ENCODE data around the gene ENTPD2. TPM values are rescaled to one million over a fixed set of nuclear protein-coding genes. Genes with fewer than 3 reads are reported as not detected.
"Not testable (repeated sequence)": the region's sequence is repeated elsewhere in the genome, so short reads cannot be mapped to it uniquely, and the experiment has no call there.

Gene ENTPD2
- total RNA-seq, 2 donors from 2014 or later: 0.39 to 0.69 TPM

- not testable (repeated sequence) for H3K4me1 Mint-ChIP-seq; ATAC-seq (replicated peaks); H3K4me3 Mint-ChIP-seq
These were observed 8.9 kb upstream of the ENTPD2 start for GRCh38 chr9:137062798-137063197.

GRCh38 chr9:137062384-137062783 is 8.5 kb upstream of the ENTPD2 start:
- ATAC-seq (replicated peaks): no peak
- no peaks in the 10 kb centered on the region for H3K4me1 Mint-ChIP-seq
- no peak overlapping the region for H3K4me3 Mint-ChIP-seq
- no peaks in the 10 kb centered on the region for H3K27me3 Mint-ChIP-seq
- no peak overlapping the region for H3K27ac Mint-ChIP-seq
- H3K9me3 Mint-ChIP-seq: no peaks in the 10 kb centered on the region
- H3K36me3 Mint-ChIP-seq (ENCODE audit: low read depth): no peaks in the 10 kb centered on the region

More at GRCh38 chr9:137062798-137063197, 8.9 kb upstream of the ENTPD2 start:
- H3K9me3 Mint-ChIP-seq; H3K27me3 Mint-ChIP-seq; H3K27ac Mint-ChIP-seq; H3K36me3 Mint-ChIP-seq (ENCODE audit: low read depth): not testable (repeated sequence)

- no peaks in the 10 kb centered on the region for H3K4me1 Mint-ChIP-seq
- no peaks in the 10 kb centered on the region for H3K9me3 Mint-ChIP-seq
- no peaks in the 10 kb centered on the region for H3K27me3 Mint-ChIP-seq
- no peak overlapping the region for H3K27ac Mint-ChIP-seq
- no peaks in the 10 kb centered on the region for H3K36me3 Mint-ChIP-seq (ENCODE audit: low read depth)
- H3K4me3 Mint-ChIP-seq: no peak overlapping the region
- no peak for ATAC-seq (replicated peaks)
These were observed 4.8 kb upstream of the ENTPD2 start for GRCh38 chr9:137058521-137059234.

- no peak for ATAC-seq (replicated peaks)
- Mint-ChIP-seq H3K36me3 (ENCODE audit: low read depth) (no peaks in the 10 kb centered on the region), H3K4me1 (no peaks in the 10 kb centered on the region), H3K27me3 (no peaks in the 10 kb centered on the region), H3K9me3 (no peaks in the 10 kb centered on the region), H3K27ac (no peak overlapping the region), H3K4me3 (no peak overlapping the region)
These were observed 3.7 kb upstream of the ENTPD2 start for GRCh38 chr9:137057545-137057944.

DNA sequence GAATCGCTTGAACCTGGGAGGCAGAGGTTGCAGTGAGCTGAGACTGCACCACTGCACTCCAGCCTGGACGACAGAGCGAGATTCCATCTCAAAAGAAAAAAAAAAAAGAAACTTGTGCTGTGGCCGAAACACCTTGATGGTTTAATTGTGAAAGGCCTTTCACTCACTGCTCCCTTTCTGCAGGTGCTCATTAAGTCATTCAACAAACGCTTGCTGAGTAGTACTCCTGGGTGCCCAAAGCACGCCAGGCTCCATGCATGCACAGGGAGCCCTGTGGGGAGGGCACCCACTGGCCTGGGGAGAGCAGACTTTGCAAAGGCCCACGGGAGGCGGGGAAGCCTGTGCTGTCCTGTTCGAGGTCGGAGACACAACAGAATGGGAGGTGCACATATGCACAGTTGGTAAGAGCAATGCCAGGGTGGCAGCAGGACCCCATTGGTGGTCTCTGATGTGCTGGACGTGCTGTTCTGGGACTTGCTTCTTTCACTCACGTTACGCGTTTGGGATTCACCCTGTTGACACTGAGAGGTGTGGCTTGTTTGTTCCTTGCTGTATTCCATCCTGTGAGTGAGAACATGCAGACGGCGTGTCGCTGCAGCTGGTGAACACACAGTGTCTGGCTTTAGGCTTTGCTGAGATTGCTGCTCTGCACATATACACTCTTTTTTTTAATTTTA is 3.0 kb upstream of the ENTPD2 start:
- no peaks in the 10 kb centered on the region for H3K9me3 Mint-ChIP-seq
- no peaks in the 10 kb centered on the region for H3K36me3 Mint-ChIP-seq (ENCODE audit: low read depth)
- H3K27ac Mint-ChIP-seq: no peak overlapping the region
- H3K27me3 Mint-ChIP-seq: no peaks in the 10 kb centered on the region
- no peak for ATAC-seq (replicated peaks)
- H3K4me3 Mint-ChIP-seq: no peak overlapping the region
- no peaks in the 10 kb centered on the region for H3K4me1 Mint-ChIP-seq

GRCh38 chr9:137055385-137056364 is 1.8 kb upstream of the ENTPD2 start:
- no peak for ATAC-seq (replicated peaks)

GRCh38 chr9:137054932-137055384 is 1.1 kb upstream of the ENTPD2 start:
- no peak overlapping the region for H3K27ac Mint-ChIP-seq
- no peaks in the 10 kb centered on the region for H3K4me1 Mint-ChIP-seq
- ATAC-seq (replicated peaks): no peak
- no peaks in the 10 kb centered on the region for H3K36me3 Mint-ChIP-seq (ENCODE audit: low read depth)
- H3K27me3 Mint-ChIP-seq: peaks cover 2% of the 10 kb centered on the region
- no peak overlapping the region for H3K4me3 Mint-ChIP-seq
- H3K9me3 Mint-ChIP-seq: no peaks in the 10 kb centered on the region

More at GRCh38 chr9:137055385-137056364, 1.8 kb upstream of the ENTPD2 start:
- no peak overlapping the region for H3K27ac Mint-ChIP-seq
- no peaks in the 10 kb centered on the region for H3K9me3 Mint-ChIP-seq
- H3K36me3 Mint-ChIP-seq (ENCODE audit: low read depth): no peaks in the 10 kb centered on the region
- no peaks in the 10 kb centered on the region for H3K4me1 Mint-ChIP-seq
- no peaks in the 10 kb centered on the region for H3K27me3 Mint-ChIP-seq
- no peak overlapping the region for H3K4me3 Mint-ChIP-seq

DNA sequence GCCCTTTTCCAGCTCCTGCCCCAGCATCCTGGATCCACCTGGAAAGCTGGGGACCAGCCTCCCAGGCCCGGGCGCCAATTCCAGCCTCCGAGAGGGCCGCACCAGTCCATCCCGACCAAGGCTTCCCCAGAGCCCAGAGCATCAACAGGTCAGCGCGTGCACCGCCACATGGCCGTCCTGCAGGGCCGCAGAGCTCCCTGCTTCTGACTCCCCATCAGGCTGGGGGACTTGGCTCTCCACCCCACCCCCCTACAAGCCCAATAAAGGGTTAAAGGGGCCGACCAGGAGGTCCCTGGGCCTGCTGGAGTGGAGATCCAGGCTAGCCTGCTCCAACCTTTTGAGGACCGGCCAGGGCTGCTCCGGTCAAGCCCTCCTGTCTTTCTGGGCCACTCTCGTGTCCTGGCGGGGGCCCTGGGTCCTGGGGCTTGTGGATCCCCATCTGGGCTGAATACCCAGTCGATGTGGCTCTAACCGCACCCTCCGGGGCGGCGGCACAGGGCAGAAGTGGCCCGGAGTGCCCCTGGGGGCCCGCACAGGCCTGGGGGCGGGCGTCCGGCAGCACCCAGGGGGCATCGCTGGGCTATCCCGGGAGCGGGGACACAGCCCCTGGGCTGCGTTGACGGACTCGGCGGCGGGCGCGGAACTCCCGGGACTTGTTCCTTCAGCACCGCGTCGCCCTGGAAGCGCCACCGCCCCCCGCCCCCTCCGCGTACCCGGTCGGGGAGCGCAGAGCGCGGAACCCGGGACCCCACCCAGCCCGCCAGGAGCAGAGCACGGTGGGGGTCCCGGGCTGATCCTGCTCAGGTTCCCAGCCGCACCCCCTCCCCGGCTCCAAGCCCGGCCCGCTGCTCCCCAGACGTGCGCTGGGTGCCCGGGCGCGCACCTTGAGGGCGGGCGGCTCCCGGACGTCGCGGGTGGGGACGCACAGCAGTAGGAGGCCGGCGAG is 590 bp downstream of the ENTPD2 start:
- ATAC-seq (replicated peaks): peak; percentile 49
- no peaks in the 10 kb centered on the region for H3K4me1 Mint-ChIP-seq
- no peaks in the 10 kb centered on the region for H3K9me3 Mint-ChIP-seq
- peaks cover 8% of the 10 kb centered on the region for H3K27me3 Mint-ChIP-seq
- H3K36me3 Mint-ChIP-seq (ENCODE audit: low read depth): no peaks in the 10 kb centered on the region
- no peak overlapping the region for H3K27ac Mint-ChIP-seq
- no peak overlapping the region for H3K4me3 Mint-ChIP-seq

- Mint-ChIP-seq H3K27me3 (peaks cover 8% of the 10 kb centered on the region), H3K4me1 (no peaks in the 10 kb centered on the region), H3K9me3 (no peaks in the 10 kb centered on the region), H3K4me3 (no peak overlapping the region), H3K27ac (no peak overlapping the region), H3K36me3 (ENCODE audit: low read depth) (no peaks in the 10 kb centered on the region)
- no peak for ATAC-seq (replicated peaks)
These were observed 1.6 kb downstream of the ENTPD2 start for GRCh38 chr9:137052293-137052692.

- no peaks in the 10 kb centered on the region for H3K9me3 Mint-ChIP-seq
- no peak overlapping the region for H3K27ac Mint-ChIP-seq
- H3K4me1 Mint-ChIP-seq: no peaks in the 10 kb centered on the region
- ATAC-seq (replicated peaks): no peak
- no peak overlapping the region for H3K4me3 Mint-ChIP-seq
- peaks cover 8% of the 10 kb centered on the region for H3K27me3 Mint-ChIP-seq
- H3K36me3 Mint-ChIP-seq (ENCODE audit: low read depth): no peaks in the 10 kb centered on the region
These were observed 2.6 kb downstream of the ENTPD2 start for GRCh38 chr9:137051145-137051724.

- peaks cover 8% of the 10 kb centered on the region for H3K27me3 Mint-ChIP-seq
- H3K4me1 Mint-ChIP-seq: no peaks in the 10 kb centered on the region
These were observed 3.3 kb downstream of the ENTPD2 start for GRCh38 chr9:137050570-137050969.

GRCh38 chr9:137049544-137050449 is 4.1 kb downstream of the ENTPD2 start:
- no peak overlapping the region for H3K4me3 Mint-ChIP-seq
- peak; percentile 25 for ATAC-seq (replicated peaks)
- peaks cover 8% of the 10 kb centered on the region for H3K27me3 Mint-ChIP-seq

More at GRCh38 chr9:137050570-137050969, 3.3 kb downstream of the ENTPD2 start:
- Mint-ChIP-seq H3K9me3 (no peaks in the 10 kb centered on the region), H3K4me3 (no peak overlapping the region), H3K36me3 (ENCODE audit: low read depth) (no peaks in the 10 kb centered on the region), H3K27ac (no peak overlapping the region)
- ATAC-seq (replicated peaks): no peak

More at GRCh38 chr9:137049544-137050449, 4.1 kb downstream of the ENTPD2 start:
- no peaks in the 10 kb centered on the region for H3K9me3 Mint-ChIP-seq
- no peak overlapping the region for H3K27ac Mint-ChIP-seq
- peaks cover 3% of the 10 kb centered on the region for H3K36me3 Mint-ChIP-seq (ENCODE audit: low read depth)
- H3K4me1 Mint-ChIP-seq: no peaks in the 10 kb centered on the region
